Endothelial cell (in vitro differentiated cells): ENCODE results near the gene CPN1. TPM values are rescaled to one million over a fixed set of nuclear protein-coding genes. Genes with fewer than 3 reads are reported as not detected.

Experiments used
- DNase-seq: peaks from one replicate; pipeline ENCODE4 v3.0.0; 2021; ENCODE audit warnings: low spot score
- H3K27ac Mint-ChIP-seq: one replicate; pipeline ENCODE4 v1.8.0; 2021; ENCODE audit warnings: mixed read lengths, inconsistent platforms; ENCODE audit not compliant: unreplicated experiment
- H3K27me3 Mint-ChIP-seq: one replicate; pipeline ENCODE4 v1.8.0; 2021; ENCODE audit warnings: mild to moderate bottlenecking, moderate library complexity, mixed read lengths, inconsistent platforms; ENCODE audit not compliant: unreplicated experiment
- H3K36me3 Mint-ChIP-seq: one replicate; pipeline ENCODE4 v1.8.0; 2021; ENCODE audit warnings: mild to moderate bottlenecking, low read depth, mixed read lengths, inconsistent platforms; ENCODE audit not compliant: unreplicated experiment
- H3K4me1 Mint-ChIP-seq: one replicate; pipeline ENCODE4 v1.8.0; 2021; ENCODE audit warnings: mild to moderate bottlenecking, mixed read lengths, inconsistent platforms; ENCODE audit not compliant: unreplicated experiment
- H3K4me3 Mint-ChIP-seq: one replicate; pipeline ENCODE4 v1.8.0; 2021; ENCODE audit warnings: mild to moderate bottlenecking, mixed read lengths, inconsistent platforms; ENCODE audit not compliant: unreplicated experiment
- H3K9me3 Mint-ChIP-seq: one replicate; pipeline ENCODE4 v1.8.0; 2021; ENCODE audit warnings: mixed read lengths, inconsistent platforms; ENCODE audit not compliant: unreplicated experiment
- total RNA-seq: library from RNA; stranded (reverse); fragmentation: NEBNext Ultra II Directional; extraction: Animal tissue kit (Norgen Biotek cat#: 25700); gene quantifications from one replicate; pipeline ENCODE4 v1.2.1, GENCODE V29; 2021; ENCODE audit not compliant: unreplicated experiment
- TF ChIP-seq, protein P1 (sequence below): fragments of 200-600 bp; sonication (generic); IDR thresholded peaks from one replicate; pipeline ENCODE4 v1.5.0; 2021; ENCODE audit warnings: antibody characterized with exemption; ENCODE audit not compliant: unreplicated experiment

The CPN1 gene
- total RNA-seq, 1 donor from 2014 or later, result not detected

GRCh38 chr10:99995269-99995668 lies 86.4 kb downstream of the CPN1 start:
- no peaks in the 10 kb centered on the region for H3K36me3 Mint-ChIP-seq
- H3K4me1 Mint-ChIP-seq, result peaks cover 8% of the 10 kb centered on the region
- TF ChIP-seq, protein P1, sequence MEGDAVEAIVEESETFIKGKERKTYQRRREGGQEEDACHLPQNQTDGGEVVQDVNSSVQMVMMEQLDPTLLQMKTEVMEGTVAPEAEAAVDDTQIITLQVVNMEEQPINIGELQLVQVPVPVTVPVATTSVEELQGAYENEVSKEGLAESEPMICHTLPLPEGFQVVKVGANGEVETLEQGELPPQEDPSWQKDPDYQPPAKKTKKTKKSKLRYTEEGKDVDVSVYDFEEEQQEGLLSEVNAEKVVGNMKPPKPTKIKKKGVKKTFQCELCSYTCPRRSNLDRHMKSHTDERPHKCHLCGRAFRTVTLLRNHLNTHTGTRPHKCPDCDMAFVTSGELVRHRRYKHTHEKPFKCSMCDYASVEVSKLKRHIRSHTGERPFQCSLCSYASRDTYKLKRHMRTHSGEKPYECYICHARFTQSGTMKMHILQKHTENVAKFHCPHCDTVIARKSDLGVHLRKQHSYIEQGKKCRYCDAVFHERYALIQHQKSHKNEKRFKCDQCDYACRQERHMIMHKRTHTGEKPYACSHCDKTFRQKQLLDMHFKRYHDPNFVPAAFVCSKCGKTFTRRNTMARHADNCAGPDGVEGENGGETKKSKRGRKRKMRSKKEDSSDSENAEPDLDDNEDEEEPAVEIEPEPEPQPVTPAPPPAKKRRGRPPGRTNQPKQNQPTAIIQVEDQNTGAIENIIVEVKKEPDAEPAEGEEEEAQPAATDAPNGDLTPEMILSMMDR, result no peak
- no peaks in the 10 kb centered on the region for H3K9me3 Mint-ChIP-seq
- no peak for DNase-seq
- H3K27me3 Mint-ChIP-seq, result peaks cover 2% of the 10 kb centered on the region
- no peak overlapping the region for H3K27ac Mint-ChIP-seq
- H3K4me3 Mint-ChIP-seq, result no peak overlapping the region

- Mint-ChIP-seq H3K27me3 (peaks cover 2% of the 10 kb centered on the region), H3K9me3 (no peaks in the 10 kb centered on the region), H3K27ac (no peak overlapping the region), H3K4me1 (peaks cover 8% of the 10 kb centered on the region), H3K4me3 (no peak overlapping the region), H3K36me3 (no peaks in the 10 kb centered on the region)
- TF ChIP-seq, protein P1, result no peak
- DNase-seq, result no peak
Measured at GRCh38 chr10:99994801-99995200, 86.9 kb downstream of the CPN1 start.

- H3K4me3 Mint-ChIP-seq, result no peak overlapping the region
- H3K36me3 Mint-ChIP-seq, result no peaks in the 10 kb centered on the region
- H3K9me3 Mint-ChIP-seq, result no peaks in the 10 kb centered on the region
- H3K27me3 Mint-ChIP-seq, result peaks cover under 1% of the 10 kb centered on the region
- peaks cover 8% of the 10 kb centered on the region for H3K4me1 Mint-ChIP-seq
- H3K27ac Mint-ChIP-seq, result no peak overlapping the region
- TF ChIP-seq, protein P1, result no peak
- no peak for DNase-seq
Measured at GRCh38 chr10:99993701-99994689, 87.7 kb downstream of the CPN1 start.

Other genes starting within 250 kb of the CPN1 start
- gene DNMBP, start 71.9 kb downstream of the CPN1 start, total RNA-seq, result 21.8 TPM
- 30.4 TPM for gene ERLIN1, start 104.2 kb upstream of the CPN1 start, total RNA-seq
- gene CHUK, start 147.7 kb upstream of the CPN1 start, total RNA-seq, result 11.7 TPM
- 24.7 TPM for gene CWF19L1, start 185.8 kb upstream of the CPN1 start, total RNA-seq
- gene BLOC1S2, start 204.8 kb upstream of the CPN1 start, total RNA-seq, result 63.2 TPM
- gene PKD2L1, start 248.4 kb upstream of the CPN1 start, total RNA-seq, result 0.44 TPM